HFFc6 (cell line): ENCODE data around the gene INF2. TPM values are rescaled to one million over a fixed set of nuclear protein-coding genes. Genes with fewer than 3 reads are reported as not detected.
"Not testable (repeated sequence)": the region's sequence is repeated elsewhere in the genome, so short reads cannot be mapped to it uniquely, and the experiment has no call there.

Experiments used
- DNase-seq: peaks from one replicate; pipeline ENCODE4 v3.0.0-alpha.2; 2018
- H3K27ac Mint-ChIP-seq: 2 replicates; pipeline ENCODE4 v1.8.0; 2020; ENCODE audit warnings: mild to moderate bottlenecking, mixed read lengths
- H3K27me3 Mint-ChIP-seq: 2 replicates; pipeline ENCODE4 v1.8.0; 2021; ENCODE audit warnings: mild to moderate bottlenecking, moderate library complexity, mixed read lengths; ENCODE audit not compliant: insufficient read depth
- H3K36me3 Mint-ChIP-seq: 2 replicates; pipeline ENCODE4 v1.8.0; 2021; ENCODE audit warnings: low read depth, mixed read lengths
- H3K4me1 Mint-ChIP-seq: 2 replicates; pipeline ENCODE4 v1.8.0; 2020; ENCODE audit warnings: low read depth, mixed read lengths
- H3K4me3 Mint-ChIP-seq: 2 replicates; pipeline ENCODE4 v1.8.0; 2020; ENCODE audit warnings: mild to moderate bottlenecking, moderate library complexity, mixed read lengths
- H3K9me3 Mint-ChIP-seq: 2 replicates; pipeline ENCODE4 v1.8.0; 2020; ENCODE audit warnings: mild to moderate bottlenecking, mixed read lengths
- CTCF ChIP-seq: fragments of 200-600 bp; sonication (generic); IDR thresholded peaks from 2 replicates; pipeline ENCODE4 v1.5.0; 2021; ENCODE audit warnings: antibody characterized with exemption, mild to moderate bottlenecking
- total RNA-seq, 6 experiments: library from RNA; stranded (reverse); fragmentation: NEBNext Ultra II Directional; extraction: Animal tissue kit (Norgen Biotek cat#: 25700); gene quantifications; 2 replicates in 1 of 6; 3 replicates in 5 of 6; pipeline ENCODE4 v1.2.3, GENCODE V29; 2021

Gene INF2
- total RNA-seq, 6 experiments from 2014 or later = 111 to 121 (median 116) TPM

- Mint-ChIP-seq H3K4me3 (no peak overlapping the region), H3K9me3 (peaks cover 11% of the 10 kb centered on the region), H3K36me3 (peaks cover 9% of the 10 kb centered on the region), H3K4me1 (no peaks in the 10 kb centered on the region), H3K27ac (no peak overlapping the region), H3K27me3 (peaks cover 15% of the 10 kb centered on the region)
- no peak for DNase-seq
- TF ChIP-seq CTCF = no peak
These were observed 30.3 kb upstream of the INF2 start for GRCh38 chr14:104659146-104659545.

- no peak for TF ChIP-seq CTCF
- no peak for DNase-seq
- peaks cover 7% of the 10 kb centered on the region for H3K9me3 Mint-ChIP-seq
- H3K27ac Mint-ChIP-seq = no peak overlapping the region
- H3K27me3 Mint-ChIP-seq = peaks cover 15% of the 10 kb centered on the region
- peaks cover 7% of the 10 kb centered on the region for H3K36me3 Mint-ChIP-seq
- no peak overlapping the region for H3K4me3 Mint-ChIP-seq
- H3K4me1 Mint-ChIP-seq = no peaks in the 10 kb centered on the region
These were observed 29.5 kb upstream of the INF2 start for GRCh38 chr14:104659764-104660523.

- H3K4me1 Mint-ChIP-seq = no peaks in the 10 kb centered on the region; the same call in 1 of the 2 replicates
- H3K4me3 Mint-ChIP-seq = no peak overlapping the region
- TF ChIP-seq CTCF = no peak
- H3K36me3 Mint-ChIP-seq = peaks cover 7% of the 10 kb centered on the region
- no peak overlapping the region for H3K27ac Mint-ChIP-seq
- DNase-seq = no peak
- peaks cover 7% of the 10 kb centered on the region for H3K9me3 Mint-ChIP-seq
- peaks cover 20% of the 10 kb centered on the region for H3K27me3 Mint-ChIP-seq
These were observed 28.8 kb upstream of the INF2 start for GRCh38 chr14:104660597-104660996.

GRCh38 chr14:104661086-104661485, 28.3 kb upstream of the INF2 start:
- no peak for DNase-seq

GRCh38 chr14:104661528-104662157, 27.8 kb upstream of the INF2 start:
- not testable (repeated sequence) for H3K4me3 Mint-ChIP-seq, H3K9me3 Mint-ChIP-seq, H3K36me3 Mint-ChIP-seq, H3K4me1 Mint-ChIP-seq, H3K27ac Mint-ChIP-seq, DNase-seq
- peaks cover 20% of the 10 kb centered on the region for H3K27me3 Mint-ChIP-seq

More at GRCh38 chr14:104661086-104661485, 28.3 kb upstream of the INF2 start:
- no peak overlapping the region for H3K4me3 Mint-ChIP-seq
- peaks cover 20% of the 10 kb centered on the region for H3K27me3 Mint-ChIP-seq
- no peak overlapping the region for H3K27ac Mint-ChIP-seq
- TF ChIP-seq CTCF = no peak
- peaks cover 7% of the 10 kb centered on the region for H3K36me3 Mint-ChIP-seq
- H3K9me3 Mint-ChIP-seq = peaks cover 7% of the 10 kb centered on the region
- no peaks in the 10 kb centered on the region; the same call in 1 of the 2 replicates for H3K4me1 Mint-ChIP-seq

GRCh38 chr14:104662472-104662871, 26.9 kb upstream of the INF2 start:
- not testable (repeated sequence) for H3K36me3 Mint-ChIP-seq, H3K9me3 Mint-ChIP-seq, H3K4me1 Mint-ChIP-seq, H3K27ac Mint-ChIP-seq, H3K4me3 Mint-ChIP-seq, DNase-seq
- peaks cover 20% of the 10 kb centered on the region for H3K27me3 Mint-ChIP-seq
